Heart left ventricle (tissue), 13 donors: ENCODE results near the gene SLC25A29.

Source experiments
- CTCF ChIP-seq, 12 donors: fragments of 200-600 bp; sonication (generic) in 4 of 12; IDR thresholded peaks; one replicate each; pipeline versions ENCODE4 v1.5.0 to v1.8.0; 2018 to 2022; ENCODE audit warnings: antibody characterized with exemption in 12 of 12, mild to moderate bottlenecking in 5 of 12
- POLR2A ChIP-seq, 2 donors: fragments of 450-650 bp; IDR thresholded peaks; one replicate each; pipeline ENCODE4 v1.6.1; 2017; ENCODE audit warnings: antibody characterized with exemption in 2 of 2, mild to moderate bottlenecking in 2 of 2, moderate library complexity in 2 of 2
- donor health status: ischemic (EF 13 %, LVEDD 7.1; RV severe dilation, severe dysfunction).
- donor health status: DM: no; HTN: yes; CAD: no.
- donor health status: DM: no; HTN: no; CAD: no.
- donor health status: ischemic (EF 25% LVEDD 6.9; RV normal size, moderate dysfunction).
- donor health status: ischemic (EF 25% LVEDD 5.7; RV mildly dilated, moderate dysfunction).
- donor health status: ischemic (EF 35%, LVEDD 5.7; RV mildly dilated, moderate dysfunction).
- donor health status: nonischemic (EF 11% LVEDD 7.7; RV severe dilation, severe dysfunction).
- donor health status: DM: yes; HTN: yes; CAD: no.
- donor health status: PGD.
- donor health status: ischemic (EF 29% LVEDD 5.4; RV normal size, mild dysfunction).
- donor health status: nonischemic (EF 23%, LVEDD 6.1; RV moderate dilation, normal function).

- TF ChIP-seq CTCF (IDR thresholded peaks at IDR 0.05) (no peak), POLR2A (IDR thresholded peaks at IDR 0.05) (no peak)
Measured at GRCh38 chr14:100323942-100324307, 17.7 kb upstream of the SLC25A29 start.
